ENCODE results near the gene GLO1. TPM values are rescaled to one million over a fixed set of nuclear protein-coding genes. Genes with fewer than 3 reads are reported as not detected.

Gene GLO1
- total RNA-seq, 4 donors from 2014 or later = 43.5 to 124 (median 80.7) TPM

DNA sequence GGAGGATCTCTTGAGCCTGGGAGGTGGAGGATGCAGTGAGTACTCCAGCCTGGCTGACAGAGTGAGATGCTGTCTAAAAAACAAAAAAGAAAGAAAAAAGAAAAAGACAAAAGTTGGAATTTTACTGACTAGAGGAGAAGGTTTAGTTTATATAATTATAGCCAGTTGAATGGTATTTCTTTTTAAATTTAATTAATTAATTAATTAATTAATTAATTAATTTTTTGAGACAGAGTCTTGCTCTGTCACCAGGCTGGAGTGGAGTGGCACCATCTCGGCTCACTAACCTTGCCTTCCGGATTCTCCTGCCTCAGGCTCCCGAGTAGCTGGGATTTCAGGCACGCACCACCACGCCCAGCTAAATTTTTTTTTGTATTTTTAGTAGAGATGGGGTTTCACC lies 20.8 kb upstream of the GLO1 start:
- peaks cover 19% of the 10 kb centered on the region for H3K27me3 ChIP-seq
- DNase-seq (ENCODE audit: low spot score in 2 of 2) = no peak
- no peaks in the 10 kb centered on the region for H3K4me1 ChIP-seq

DNA sequence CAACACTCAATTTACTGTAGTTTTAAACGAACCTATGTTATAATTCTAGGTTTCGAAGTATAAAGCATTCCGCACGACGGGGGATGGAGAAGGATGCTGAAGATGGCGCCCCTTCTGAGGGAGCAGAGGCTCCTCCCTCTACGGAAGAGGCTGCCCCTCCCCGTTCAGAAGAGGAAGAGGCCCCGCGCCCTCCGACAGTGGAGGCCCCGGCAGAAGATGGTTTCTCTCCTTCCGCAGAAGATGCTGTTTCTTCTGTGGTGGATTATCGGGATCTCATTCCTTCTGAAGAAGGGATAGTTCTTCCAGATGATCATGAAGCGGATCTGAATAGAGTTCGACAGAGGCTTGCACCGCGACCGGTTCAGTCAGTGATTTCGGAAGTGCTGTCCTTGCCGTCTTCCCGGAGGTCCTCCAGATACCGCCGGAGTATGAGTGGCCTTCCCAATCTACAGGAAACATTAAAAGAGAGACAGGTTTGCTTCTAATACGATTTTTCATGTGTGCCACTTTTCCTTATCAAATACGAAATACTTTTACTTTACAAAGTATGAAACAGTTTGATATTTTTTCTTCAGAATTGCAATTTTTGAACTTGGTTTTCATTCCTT lies 19.9 kb upstream of the GLO1 start:
- Histone ChIP-seq H3K36me3 (no peaks in the 10 kb centered on the region), H3K27me3 (peaks cover 19% of the 10 kb centered on the region), H3K27ac (no peak overlapping the region), H3K4me3 (no peak overlapping the region), H3K4me1 (no peaks in the 10 kb centered on the region), H3K9me3 (no peaks in the 10 kb centered on the region)
- no peak for DNase-seq (ENCODE audit: low spot score in 2 of 2)
- no peak for TF ChIP-seq POLR2A (IDR thresholded peaks at IDR 0.05)
- no peak for TF ChIP-seq EP300 (IDR thresholded peaks at IDR 0.05)
- TF ChIP-seq, protein P1, sequence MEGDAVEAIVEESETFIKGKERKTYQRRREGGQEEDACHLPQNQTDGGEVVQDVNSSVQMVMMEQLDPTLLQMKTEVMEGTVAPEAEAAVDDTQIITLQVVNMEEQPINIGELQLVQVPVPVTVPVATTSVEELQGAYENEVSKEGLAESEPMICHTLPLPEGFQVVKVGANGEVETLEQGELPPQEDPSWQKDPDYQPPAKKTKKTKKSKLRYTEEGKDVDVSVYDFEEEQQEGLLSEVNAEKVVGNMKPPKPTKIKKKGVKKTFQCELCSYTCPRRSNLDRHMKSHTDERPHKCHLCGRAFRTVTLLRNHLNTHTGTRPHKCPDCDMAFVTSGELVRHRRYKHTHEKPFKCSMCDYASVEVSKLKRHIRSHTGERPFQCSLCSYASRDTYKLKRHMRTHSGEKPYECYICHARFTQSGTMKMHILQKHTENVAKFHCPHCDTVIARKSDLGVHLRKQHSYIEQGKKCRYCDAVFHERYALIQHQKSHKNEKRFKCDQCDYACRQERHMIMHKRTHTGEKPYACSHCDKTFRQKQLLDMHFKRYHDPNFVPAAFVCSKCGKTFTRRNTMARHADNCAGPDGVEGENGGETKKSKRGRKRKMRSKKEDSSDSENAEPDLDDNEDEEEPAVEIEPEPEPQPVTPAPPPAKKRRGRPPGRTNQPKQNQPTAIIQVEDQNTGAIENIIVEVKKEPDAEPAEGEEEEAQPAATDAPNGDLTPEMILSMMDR (IDR thresholded peaks at IDR 0.05) = no peak
- no peak for TF ChIP-seq POLR2AphosphoS5 (IDR thresholded peaks at IDR 0.05)
- 91% methylated on average over 26 of the region's 26 CpGs for WGBS

More for the DNA sequence above, 20.8 kb upstream of the GLO1 start:
- no peak for TF ChIP-seq POLR2AphosphoS5 (IDR thresholded peaks at IDR 0.05)
- TF ChIP-seq POLR2A (IDR thresholded peaks at IDR 0.05) = no peak
- TF ChIP-seq, protein P1 (IDR thresholded peaks at IDR 0.05) = no peak
- TF ChIP-seq EP300 (IDR thresholded peaks at IDR 0.05) = no peak
- Histone ChIP-seq H3K27ac (no peak overlapping the region), H3K9me3 (no peaks in the 10 kb centered on the region), H3K36me3 (no peaks in the 10 kb centered on the region), H3K4me3 (no peak overlapping the region)
- 97% methylated on average over 5 of the region's 5 CpGs for WGBS

DNA sequence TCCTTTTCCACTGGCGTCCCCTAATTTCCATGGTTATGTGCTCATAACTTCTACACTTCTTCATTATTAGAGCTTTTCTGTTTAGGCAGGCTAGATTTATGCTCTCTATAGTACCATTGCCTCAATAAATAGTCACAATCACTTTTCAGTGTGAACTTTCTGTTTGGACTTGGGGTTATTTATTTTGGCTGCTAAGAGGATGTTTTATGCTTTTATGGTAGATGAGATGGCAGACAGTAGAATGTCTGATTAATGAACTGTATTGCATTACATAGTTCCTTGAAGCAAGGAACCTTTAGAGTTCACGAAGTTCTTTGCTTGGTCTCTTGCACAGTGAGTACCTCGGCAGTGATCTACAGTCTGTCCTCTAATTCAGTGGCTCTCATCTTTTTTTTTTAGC lies 19.1 kb upstream of the GLO1 start:
- H3K27ac ChIP-seq = no peak overlapping the region
- H3K36me3 ChIP-seq = no peaks in the 10 kb centered on the region
- no peaks in the 10 kb centered on the region for H3K4me1 ChIP-seq
- WGBS = 60% methylated on average over 3 of the region's 3 CpGs
- no peak overlapping the region for H3K4me3 ChIP-seq
- TF ChIP-seq, protein P1 (IDR thresholded peaks at IDR 0.05) = no peak
- TF ChIP-seq POLR2A (IDR thresholded peaks at IDR 0.05) (no peak), EP300 (IDR thresholded peaks at IDR 0.05) (no peak), POLR2AphosphoS5 (IDR thresholded peaks at IDR 0.05) (no peak)
- peaks cover 24% of the 10 kb centered on the region for H3K27me3 ChIP-seq
- no peak for DNase-seq (ENCODE audit: low spot score in 2 of 2)
- H3K9me3 ChIP-seq = no peaks in the 10 kb centered on the region

DNA sequence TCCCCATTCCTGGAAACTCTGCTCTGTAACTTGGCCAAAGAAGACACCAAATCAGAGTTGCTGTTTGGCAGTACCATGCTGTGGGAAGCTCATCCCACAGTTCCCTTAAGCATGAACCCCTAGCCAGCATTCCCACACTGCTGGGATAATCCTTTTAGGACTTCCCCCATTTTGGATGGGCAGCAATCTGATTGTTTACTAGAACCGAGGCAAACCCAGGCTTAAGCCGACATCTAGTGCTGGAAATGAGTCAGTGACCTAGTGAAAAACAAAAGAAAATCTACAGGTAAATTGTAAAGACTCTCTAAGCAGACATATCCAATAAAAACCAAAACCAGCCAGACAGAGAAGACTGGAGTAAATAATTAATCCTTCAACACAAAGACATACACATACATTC lies 17.4 kb upstream of the GLO1 start:
- peaks cover 42% of the 10 kb centered on the region for H3K27me3 ChIP-seq
- H3K36me3 ChIP-seq = no peaks in the 10 kb centered on the region
- no peak overlapping the region for H3K4me3 ChIP-seq
- no peak for DNase-seq (ENCODE audit: low spot score in 2 of 2)
- no peaks in the 10 kb centered on the region for H3K9me3 ChIP-seq
- H3K4me1 ChIP-seq = peaks cover 2% of the 10 kb centered on the region
- 13% methylated on average over 2 of the region's 2 CpGs for WGBS
- H3K27ac ChIP-seq = no peak overlapping the region
- TF ChIP-seq POLR2AphosphoS5 (IDR thresholded peaks at IDR 0.05) (no peak), POLR2A (IDR thresholded peaks at IDR 0.05) (no peak), EP300 (IDR thresholded peaks at IDR 0.05) (no peak)
- TF ChIP-seq, protein P1 (IDR thresholded peaks at IDR 0.05) = no peak

DNA sequence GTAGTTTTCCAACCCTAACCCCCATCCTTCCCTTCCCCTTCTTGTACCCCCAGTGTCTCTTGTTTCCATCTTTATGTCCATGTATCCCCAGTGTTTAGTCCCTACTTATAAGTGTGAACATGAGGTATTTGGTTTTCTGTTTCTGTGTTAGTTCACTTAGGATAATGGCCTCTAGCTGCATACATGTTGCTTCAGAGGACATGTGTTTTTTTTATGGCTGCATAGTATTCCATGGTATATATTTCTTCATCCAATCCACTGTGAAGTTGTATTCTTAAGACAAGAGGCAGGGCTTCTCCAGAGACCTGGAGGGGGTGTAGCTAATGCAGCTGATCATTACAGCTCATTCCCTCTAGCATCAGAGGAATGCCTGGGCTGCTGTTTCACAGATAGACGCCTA lies 16.4 kb upstream of the GLO1 start:
- no peak overlapping the region for H3K4me3 ChIP-seq
- 89% methylated on average over 1 of the region's 1 CpG for WGBS
- H3K9me3 ChIP-seq = no peaks in the 10 kb centered on the region
- TF ChIP-seq, protein P1 (IDR thresholded peaks at IDR 0.05) = no peak
- TF ChIP-seq POLR2A (IDR thresholded peaks at IDR 0.05) = no peak
- H3K27ac ChIP-seq = no peak overlapping the region
- peaks cover 51% of the 10 kb centered on the region for H3K27me3 ChIP-seq
- DNase-seq (ENCODE audit: low spot score in 2 of 2) = no peak
- H3K4me1 ChIP-seq = peaks cover 9% of the 10 kb centered on the region
- no peaks in the 10 kb centered on the region for H3K36me3 ChIP-seq
